Measurements from ENCODE around the gene RRP12.

RRP12 gene

GRCh38 chr10:97321804-97322190 is 79.3 kb downstream of the RRP12 start:
- CTCF ChIA-PET = no interaction called here
- POLR2A ChIA-PET (ENCODE audit: low non-redundant PET) = no interaction called here
- TF ChIP-seq, protein P1, sequence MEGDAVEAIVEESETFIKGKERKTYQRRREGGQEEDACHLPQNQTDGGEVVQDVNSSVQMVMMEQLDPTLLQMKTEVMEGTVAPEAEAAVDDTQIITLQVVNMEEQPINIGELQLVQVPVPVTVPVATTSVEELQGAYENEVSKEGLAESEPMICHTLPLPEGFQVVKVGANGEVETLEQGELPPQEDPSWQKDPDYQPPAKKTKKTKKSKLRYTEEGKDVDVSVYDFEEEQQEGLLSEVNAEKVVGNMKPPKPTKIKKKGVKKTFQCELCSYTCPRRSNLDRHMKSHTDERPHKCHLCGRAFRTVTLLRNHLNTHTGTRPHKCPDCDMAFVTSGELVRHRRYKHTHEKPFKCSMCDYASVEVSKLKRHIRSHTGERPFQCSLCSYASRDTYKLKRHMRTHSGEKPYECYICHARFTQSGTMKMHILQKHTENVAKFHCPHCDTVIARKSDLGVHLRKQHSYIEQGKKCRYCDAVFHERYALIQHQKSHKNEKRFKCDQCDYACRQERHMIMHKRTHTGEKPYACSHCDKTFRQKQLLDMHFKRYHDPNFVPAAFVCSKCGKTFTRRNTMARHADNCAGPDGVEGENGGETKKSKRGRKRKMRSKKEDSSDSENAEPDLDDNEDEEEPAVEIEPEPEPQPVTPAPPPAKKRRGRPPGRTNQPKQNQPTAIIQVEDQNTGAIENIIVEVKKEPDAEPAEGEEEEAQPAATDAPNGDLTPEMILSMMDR (conservative IDR thresholded peaks at IDR 0.05; ENCODE audit: low read depth) = no peak
- DNase-seq (ENCODE audit: low spot score) = no peak
- no peak overlapping the region for H3K27ac ChIP-seq

DNA sequence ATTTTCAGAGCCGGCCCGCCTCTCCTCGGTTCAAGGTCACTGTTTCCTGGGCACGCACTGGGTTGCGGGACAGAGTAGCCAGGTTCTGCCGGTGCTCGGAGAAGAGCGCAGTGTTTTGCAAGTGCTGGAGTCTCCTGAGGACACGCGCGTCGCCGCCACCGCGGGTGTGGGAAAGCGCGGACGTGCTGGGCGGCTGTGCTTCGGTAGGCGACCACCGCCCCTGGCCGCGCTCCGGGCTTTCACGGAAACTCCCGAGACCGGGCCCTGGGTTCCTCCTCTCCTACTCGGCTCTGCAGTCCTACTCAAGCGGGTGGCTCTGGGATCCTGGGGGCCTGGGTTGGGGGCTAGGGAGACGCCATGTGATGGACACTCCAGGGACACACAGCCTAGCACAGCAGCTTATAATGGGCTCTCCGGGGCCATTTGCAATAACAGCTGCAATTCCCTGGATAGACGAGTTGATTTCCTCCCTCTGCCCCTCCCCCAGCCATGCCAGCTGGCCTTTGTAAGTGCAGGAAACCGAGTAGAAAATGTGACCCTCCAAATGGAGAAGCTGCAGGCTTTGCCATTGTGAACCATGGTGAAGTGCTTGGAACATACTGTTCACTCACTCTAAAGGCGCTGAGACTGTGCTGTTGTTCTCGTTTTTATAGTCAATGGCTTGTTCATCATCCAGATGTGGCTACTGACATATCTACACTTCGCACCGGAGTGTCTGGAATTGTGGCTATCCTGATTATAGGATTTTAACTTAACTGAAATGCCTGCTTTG is 79.9 kb downstream of the RRP12 start:
- TF ChIP-seq, protein P1 (conservative IDR thresholded peaks at IDR 0.05; ENCODE audit: low read depth) = no peak
- ChIA-PET POLR2A (ENCODE audit: low non-redundant PET) (no interaction called here), CTCF (no interaction called here)
- DNase-seq (ENCODE audit: low spot score) = no peak
- H3K27ac ChIP-seq = no peak overlapping the region

- peak overlapping the region; percentile 90 for H3K27ac ChIP-seq
- ChIA-PET POLR2A (ENCODE audit: low non-redundant PET) (interaction anchor here (1.6 kb wide), 1 partner anchor 12 kb away, joined by 10 read pairs; no protein-coding TSS in a partner anchor), CTCF (interaction anchor here (0.5 to 1.3 kb wide), 4 partner anchors 12 to 87 kb away, joined by 3 to 4 read pairs (median 3); partner anchors contain the start of gene ARHGAP19)
- TF ChIP-seq, protein P1 (conservative IDR thresholded peaks at IDR 0.05; ENCODE audit: low read depth) = no peak
- no peak for DNase-seq (ENCODE audit: low spot score)
These were observed 80.6 kb downstream of the RRP12 start for GRCh38 chr10:97320480-97321031.

GRCh38 chr10:97319671-97320479 is 81.3 kb downstream of the RRP12 start:
- CTCF ChIA-PET = interaction anchor here (0.5 to 1.3 kb wide), 6 partner anchors 11 to 86 kb away, joined by 3 to 4 read pairs (median 3); partner anchors contain the start of gene ARHGAP19
- TF ChIP-seq, protein P1 (conservative IDR thresholded peaks at IDR 0.05; ENCODE audit: low read depth) = peak; percentile 40
- DNase-seq (ENCODE audit: low spot score) = peak; percentile 21
- peak overlapping the region; percentile 90 for H3K27ac ChIP-seq
- POLR2A ChIA-PET (ENCODE audit: low non-redundant PET) = interaction anchor here (0.8 to 1.6 kb wide), 3 partner anchors 13 to 81 kb away, joined by 3 to 10 read pairs (median 3); partner anchors contain the start of genes ARHGAP19 and RRP12

GRCh38 chr10:97318772-97319651 is 82.1 kb downstream of the RRP12 start, which contains the start of gene FRAT1:
Gene FRAT1 (plus strand): TSS chr10:97319271. CDS start chr10:97319454, 183 bp downstream.
- ChIA-PET CTCF (interaction anchor here (0.8 to 1.3 kb wide), 3 partner anchors 12 to 18 kb away, joined by 3 to 4 read pairs (median 4); no protein-coding TSS in a partner anchor), POLR2A (ENCODE audit: low non-redundant PET) (interaction anchor here (0.8 to 1.6 kb wide), 3 partner anchors 14 to 82 kb away, joined by 3 to 10 read pairs (median 3); partner anchors contain the start of genes ARHGAP19 and RRP12)
- TF ChIP-seq, protein P1 (conservative IDR thresholded peaks at IDR 0.05; ENCODE audit: low read depth) = no peak
- H3K27ac ChIP-seq = peak within 1 kb of the TSS; percentile 90
- peak; percentile 91 for DNase-seq (ENCODE audit: low spot score)

All from RWPE1 (cell line).